HK-2 (cell line): Measurements from ENCODE around the gene ST6GALNAC4.
A peak's percentile ranks its signal among the peaks of the same experiment; 100 is the strongest.

Experiments used
- DNase-seq: peaks from one replicate; pipeline ENCODE4 v3.0.0-alpha.2; 2018; ENCODE audit not compliant: unreplicated experiment

The ST6GALNAC4 gene

GRCh38 chr9:127929625-127929979, 12.8 kb upstream of the ST6GALNAC4 start:
- no peak for DNase-seq

GRCh38 chr9:127928676-127929624, 12.1 kb upstream of the ST6GALNAC4 start:
- no peak for DNase-seq

DNA sequence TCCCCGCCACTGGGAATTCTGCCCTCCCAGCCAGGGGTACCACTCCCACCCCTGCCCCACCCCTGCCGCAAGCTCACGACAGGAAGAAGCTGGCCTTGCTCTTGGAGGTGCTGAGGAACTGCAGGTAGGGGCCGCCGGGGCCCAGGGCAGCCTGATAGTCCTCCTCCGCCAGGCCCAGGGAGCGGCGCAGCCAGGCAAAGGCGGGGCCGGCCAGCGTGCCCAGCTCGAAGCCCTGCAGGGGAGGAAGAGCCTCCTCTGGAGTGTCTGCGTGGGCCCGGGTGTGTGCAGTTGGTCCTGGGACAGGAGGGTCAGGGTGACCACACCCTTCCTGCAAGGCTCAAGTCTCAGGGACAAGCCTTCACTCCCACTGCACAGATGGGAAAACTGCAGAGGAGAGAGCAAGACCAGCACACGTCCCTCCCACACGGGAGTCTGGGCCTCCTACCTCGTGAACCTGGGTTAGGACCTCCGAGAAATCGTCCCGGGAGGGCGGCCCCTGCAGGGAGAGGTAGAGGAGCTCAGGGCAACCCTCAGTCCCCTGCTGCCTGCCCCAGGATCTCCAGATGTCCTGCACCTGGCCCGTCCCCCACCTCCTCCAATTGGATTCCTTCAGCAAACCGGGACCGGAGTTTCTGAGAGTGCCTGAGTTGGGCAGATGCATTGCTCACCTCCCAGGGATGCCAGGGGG, 11.3 kb upstream of the ST6GALNAC4 start:
- DNase-seq, result no peak

DNA sequence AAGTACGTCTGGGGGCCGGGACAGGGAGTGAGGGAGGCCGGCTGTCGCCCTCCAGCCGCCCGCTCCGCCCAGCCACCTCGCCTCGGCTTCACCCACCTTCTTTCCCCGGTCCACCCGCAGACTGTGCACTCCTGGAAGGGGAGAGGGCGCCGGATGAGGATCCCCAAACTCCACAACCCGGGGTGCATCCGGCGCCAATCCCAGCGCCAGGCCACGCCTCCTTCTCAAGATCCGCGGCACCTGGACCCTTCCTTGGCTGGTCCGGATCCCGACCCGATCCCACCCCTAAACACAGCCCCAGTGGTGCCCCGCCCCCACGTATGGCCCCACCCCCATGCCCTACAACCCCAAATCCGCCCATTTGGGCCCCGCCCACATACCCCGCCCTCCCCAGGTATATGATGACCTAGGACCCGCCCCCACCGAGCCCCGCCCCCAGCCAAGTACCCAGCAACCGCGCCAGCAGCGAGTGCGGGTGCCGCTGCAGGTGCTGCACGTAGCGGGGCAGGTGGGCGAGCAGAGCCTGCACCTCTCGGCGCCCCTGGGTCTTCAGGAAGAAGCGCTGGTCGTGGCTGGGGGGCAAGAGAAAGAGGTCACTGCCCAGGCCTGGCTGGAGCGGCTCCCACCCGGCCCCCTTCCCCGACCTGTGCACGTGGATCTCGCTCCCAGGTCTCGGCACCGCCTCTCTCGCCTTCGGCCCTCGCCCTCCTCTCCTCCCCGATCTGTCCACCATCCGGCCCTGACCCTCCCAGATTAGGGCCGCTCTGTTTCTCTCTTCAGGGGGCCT, 10.6 kb upstream of the ST6GALNAC4 start:
- no peak for DNase-seq

- no peak for DNase-seq
Observed at GRCh38 chr9:127926906-127927200, 10.0 kb upstream of the ST6GALNAC4 start.

DNA sequence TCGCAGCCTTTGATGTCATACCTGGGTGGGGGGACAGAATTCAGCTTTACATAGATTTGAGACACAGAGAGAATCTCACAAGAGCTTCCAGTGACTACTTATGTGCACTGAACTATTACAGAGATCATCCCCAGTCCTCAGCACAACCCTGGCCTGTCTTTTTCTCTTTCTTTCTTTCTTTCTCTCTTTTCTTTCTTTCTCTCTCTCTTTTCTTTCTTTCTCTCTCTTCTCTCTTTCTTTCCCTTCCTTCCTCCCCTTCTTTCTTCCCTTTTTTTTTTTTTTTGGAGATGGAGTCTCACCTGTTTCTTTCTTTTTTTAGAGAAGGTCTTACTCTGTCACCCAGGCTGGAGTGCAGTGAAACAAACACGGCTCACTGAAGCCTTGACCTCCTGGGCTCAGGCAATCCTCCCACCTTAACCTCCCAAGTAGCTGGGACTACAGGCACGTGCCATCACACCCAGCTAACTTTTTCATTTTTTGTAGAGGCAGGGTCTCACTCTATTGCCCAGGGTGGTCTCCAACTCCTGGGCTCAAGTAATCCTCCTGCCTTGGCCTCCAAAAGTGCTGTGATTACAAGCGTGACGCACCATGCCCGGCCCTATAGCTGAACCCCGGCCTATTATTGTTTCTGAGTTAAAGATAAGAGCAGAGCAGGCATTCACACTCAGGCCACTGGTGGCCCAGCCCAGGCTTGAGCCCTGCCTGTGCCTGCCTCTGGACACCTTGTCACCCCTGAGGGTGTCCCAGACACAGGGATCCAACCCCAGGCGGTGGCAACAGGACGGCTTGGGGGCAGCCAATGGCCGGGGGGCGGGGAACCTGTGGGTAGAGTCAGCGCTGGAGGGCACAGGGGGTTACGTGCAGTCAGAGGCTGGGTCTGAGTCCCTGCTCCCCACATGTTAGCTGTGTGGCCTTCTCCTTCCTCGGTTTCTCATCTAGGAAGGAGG, 9.4 kb upstream of the ST6GALNAC4 start:
- no peak for DNase-seq

DNA sequence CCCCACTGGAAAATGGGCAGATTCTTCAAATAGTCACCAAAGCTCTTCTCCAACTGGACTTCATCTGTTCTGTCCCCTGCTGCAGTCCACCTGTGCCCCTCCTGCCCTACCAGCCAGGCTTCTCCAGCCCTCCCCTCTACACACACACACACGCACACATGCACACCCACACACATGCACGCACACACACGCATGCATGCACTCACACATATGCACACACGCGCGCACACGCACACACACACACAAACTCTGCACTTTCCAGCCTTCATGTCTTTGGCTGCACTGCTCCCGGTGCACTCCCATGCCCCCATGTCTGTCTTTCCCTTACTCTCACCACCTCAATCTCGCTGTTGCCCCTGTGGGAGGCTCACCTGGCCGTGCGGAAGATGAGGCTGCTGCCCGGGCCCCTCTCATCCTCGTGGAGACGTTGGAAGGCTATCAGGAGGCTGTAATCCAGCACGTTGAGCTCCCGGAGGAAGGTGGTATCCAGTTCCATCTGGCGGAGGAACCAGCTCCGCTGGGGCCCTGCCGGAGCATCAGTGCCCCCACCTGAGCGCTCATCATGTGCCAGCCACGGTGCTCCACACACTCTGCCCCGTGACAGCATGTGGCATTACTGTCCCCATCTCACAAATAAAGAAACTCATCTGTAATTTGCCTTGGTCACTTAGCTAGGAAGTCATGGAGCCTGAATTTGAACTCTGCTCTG, 8.0 kb upstream of the ST6GALNAC4 start:
- no peak for DNase-seq

DNA sequence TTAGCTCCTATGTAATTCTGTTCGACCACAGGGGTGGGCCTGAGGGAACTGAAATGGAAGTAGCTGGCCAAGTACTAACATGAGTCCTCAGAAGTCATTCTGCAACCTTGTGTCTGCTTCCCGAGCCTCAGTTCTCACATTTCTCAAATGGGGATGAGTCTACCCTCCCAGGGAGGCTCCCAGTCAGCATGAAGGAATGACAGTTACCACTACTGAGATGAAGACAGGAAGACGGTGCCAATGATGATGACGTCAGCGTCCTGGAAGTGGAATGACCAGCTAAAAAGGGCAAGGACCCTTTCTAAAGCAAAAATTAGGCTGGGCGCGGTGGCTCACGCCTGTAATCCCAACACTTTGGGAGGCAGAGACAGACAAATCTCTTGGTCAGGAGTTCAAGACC, 6.9 kb upstream of the ST6GALNAC4 start:
- DNase-seq, result peak; percentile 73

- DNase-seq, result no peak
Observed at GRCh38 chr9:127923046-127923445, 6.2 kb upstream of the ST6GALNAC4 start.

- DNase-seq, result peak; percentile 69
Observed at GRCh38 chr9:127921557-127922120, 4.8 kb upstream of the ST6GALNAC4 start.

GRCh38 chr9:127920794-127921193, 4.0 kb upstream of the ST6GALNAC4 start:
- DNase-seq, result no peak

- DNase-seq, result peak; percentile 95
Observed at GRCh38 chr9:127919253-127919815, 2.5 kb upstream of the ST6GALNAC4 start.

DNA sequence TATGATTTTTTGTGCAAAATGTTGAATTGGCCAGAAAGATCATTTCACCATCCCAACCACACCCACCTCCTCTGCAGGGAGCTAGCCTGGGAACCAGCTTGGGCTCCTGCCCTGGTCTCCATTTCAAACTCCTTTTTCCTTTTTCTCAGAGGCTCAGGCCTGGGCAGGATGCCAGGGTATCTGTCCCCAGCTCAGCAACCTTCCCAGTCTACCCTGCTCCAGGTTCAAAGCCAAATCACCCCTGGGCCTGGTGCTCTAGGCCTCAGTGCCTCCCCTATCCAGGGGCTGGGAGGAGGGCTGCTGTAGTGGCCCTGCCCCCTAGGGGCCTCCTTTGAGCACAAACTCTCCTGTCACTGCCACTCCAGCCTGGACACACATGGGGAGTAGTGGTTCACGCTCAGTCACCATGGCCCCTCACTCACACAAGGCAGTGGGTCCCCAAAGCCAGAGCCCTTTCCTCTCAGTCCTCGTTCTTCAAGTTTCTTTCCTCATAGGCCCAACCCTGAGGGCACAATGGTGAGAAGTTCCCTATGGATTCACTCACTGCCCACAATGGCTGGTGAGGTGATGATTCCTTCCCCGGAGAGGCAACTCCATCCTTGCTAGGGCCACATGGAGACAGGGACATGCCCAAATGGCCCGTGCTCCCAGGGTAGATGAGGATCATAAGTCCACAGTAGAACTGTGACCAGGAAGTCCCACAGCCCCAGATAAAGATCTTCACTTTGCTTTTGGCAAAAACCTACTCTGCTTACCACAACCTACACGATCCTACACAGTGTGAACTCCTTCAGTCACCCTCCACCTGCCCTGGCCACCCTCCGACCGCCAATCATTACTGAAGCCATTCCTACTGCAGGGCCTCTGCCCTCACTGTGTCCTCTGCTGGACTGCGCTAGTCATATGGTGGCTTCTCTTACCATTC, 1.6 kb upstream of the ST6GALNAC4 start:
- no peak for DNase-seq

- no peak for DNase-seq
Observed at GRCh38 chr9:127917603-127918002, 762 bp upstream of the ST6GALNAC4 start.

DNA sequence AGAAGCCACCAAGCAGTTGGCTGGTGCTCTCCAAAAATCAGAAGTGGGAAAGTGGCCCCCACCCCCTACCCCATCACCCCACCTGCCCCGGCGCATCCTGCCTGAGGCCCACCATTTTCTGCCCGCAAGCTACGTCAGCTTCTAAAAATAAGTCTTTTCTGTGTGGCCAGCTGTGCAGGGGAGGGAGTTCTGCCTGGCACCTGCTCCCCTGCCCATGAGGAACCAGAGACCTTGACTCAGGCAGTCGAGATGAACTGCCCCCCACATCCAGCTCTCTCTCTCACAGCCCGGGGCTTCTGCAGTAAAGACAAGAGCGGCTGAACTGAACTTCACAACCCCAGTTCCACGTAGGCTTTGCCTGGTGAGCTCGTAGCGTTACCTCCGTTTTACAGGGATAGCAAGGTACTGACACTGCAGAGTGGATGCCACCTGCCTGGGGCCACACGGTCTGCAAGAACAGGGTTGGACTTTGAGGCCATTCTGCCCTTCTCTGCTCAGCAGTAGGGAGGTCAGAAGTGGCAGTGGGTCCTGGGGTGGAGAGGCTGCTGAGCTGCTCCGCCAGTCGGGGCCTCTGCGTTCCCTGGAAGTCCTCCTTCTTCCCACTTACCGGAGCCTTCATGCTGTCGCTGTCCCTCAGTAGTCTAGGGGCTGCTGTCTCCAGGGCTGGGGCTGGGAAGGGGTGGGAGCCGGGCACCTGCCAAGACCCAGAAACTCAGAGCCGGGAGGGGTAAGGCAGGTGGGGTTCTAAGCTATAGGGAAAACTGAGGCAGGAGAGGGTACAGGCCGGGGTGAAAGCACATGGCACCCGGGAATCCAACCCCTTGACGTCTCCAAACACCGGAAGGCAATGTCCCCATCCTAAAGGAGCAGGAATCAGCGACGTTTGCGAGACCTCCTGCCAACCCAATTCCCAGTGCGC, 781 bp downstream of the ST6GALNAC4 start:
- peak; percentile 29 for DNase-seq

GRCh38 chr9:127915325-127915752, 1.5 kb downstream of the ST6GALNAC4 start:
- no peak for DNase-seq

GRCh38 chr9:127913682-127914081, 3.2 kb downstream of the ST6GALNAC4 start:
- no peak for DNase-seq

- no peak for DNase-seq
Observed at GRCh38 chr9:127912882-127913281, 4.0 kb downstream of the ST6GALNAC4 start.
